ENCODE measurements around the gene B3GNT5.

- no peak for TF ChIP-seq EZH2 (IDR thresholded peaks at IDR 0.05; ENCODE audit: low read length, missing control alignments)
- TF ChIP-seq, protein P1, sequence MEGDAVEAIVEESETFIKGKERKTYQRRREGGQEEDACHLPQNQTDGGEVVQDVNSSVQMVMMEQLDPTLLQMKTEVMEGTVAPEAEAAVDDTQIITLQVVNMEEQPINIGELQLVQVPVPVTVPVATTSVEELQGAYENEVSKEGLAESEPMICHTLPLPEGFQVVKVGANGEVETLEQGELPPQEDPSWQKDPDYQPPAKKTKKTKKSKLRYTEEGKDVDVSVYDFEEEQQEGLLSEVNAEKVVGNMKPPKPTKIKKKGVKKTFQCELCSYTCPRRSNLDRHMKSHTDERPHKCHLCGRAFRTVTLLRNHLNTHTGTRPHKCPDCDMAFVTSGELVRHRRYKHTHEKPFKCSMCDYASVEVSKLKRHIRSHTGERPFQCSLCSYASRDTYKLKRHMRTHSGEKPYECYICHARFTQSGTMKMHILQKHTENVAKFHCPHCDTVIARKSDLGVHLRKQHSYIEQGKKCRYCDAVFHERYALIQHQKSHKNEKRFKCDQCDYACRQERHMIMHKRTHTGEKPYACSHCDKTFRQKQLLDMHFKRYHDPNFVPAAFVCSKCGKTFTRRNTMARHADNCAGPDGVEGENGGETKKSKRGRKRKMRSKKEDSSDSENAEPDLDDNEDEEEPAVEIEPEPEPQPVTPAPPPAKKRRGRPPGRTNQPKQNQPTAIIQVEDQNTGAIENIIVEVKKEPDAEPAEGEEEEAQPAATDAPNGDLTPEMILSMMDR (conservative IDR thresholded peaks at IDR 0.05 in 1 of 2, IDR thresholded peaks at IDR 0.05 in 1 of 2; ENCODE audit: low read depth in 1 of 2, low read length in 2 of 2): no peak
Measured at GRCh38 chr3:183275418-183275817, 22.4 kb downstream of the B3GNT5 start.

All from fibroblast of lung (primary cell).